Caco-2 (cell line): ENCODE measurements around the gene GTF2A1. TPM values are rescaled to one million over a fixed set of nuclear protein-coding genes. Genes with fewer than 3 reads are reported as not detected.

Experiments
- BruUV-seq: library from RNA; stranded (reverse); fragments of 400-500 nt; replicated peaks from 2 replicates; lab custom pipeline; 2021; lab: Mats Ljungman, UMichigan
- CTCF ChIA-PET: fragments of 300-600 bp; sonication (Branson Sonifier 250); formaldehyde crosslinking; loops from one replicate; lab custom pipeline; 2022; ENCODE audit warnings: antibody characterized with exemption; lab: Charles Lee
- POLR2A ChIA-PET: fragments of 300-600 bp; sonication (Branson Sonifier 250); formaldehyde crosslinking; loops from one replicate; lab custom pipeline; 2022; ENCODE audit warnings: antibody characterized with exemption; lab: Charles Lee
- DNase-seq, 2 experiments: peaks; one replicate each; pipeline versions ENCODE4 v3.0.0 to v3.0.0-alpha.2; 2020 to 2022
- H3K27me3 ChIP-seq: replicated peaks from 2 replicates; pipeline ENCODE4 v1.6.0; 2011; ENCODE audit warnings: low read length; ENCODE audit not compliant: control insufficient read depth, insufficient read depth
- H3K36me3 ChIP-seq: 2 replicates; pipeline ENCODE4 v1.5.1; 2011; ENCODE audit warnings: low read length; ENCODE audit not compliant: control insufficient read depth, insufficient read depth
- H3K4me1 ChIP-seq: fragments of 250-450 bp; sonication (Bioruptor Pico); 2 replicates; pipeline ENCODE4 v1.5.1; 2020; ENCODE audit warnings: mild to moderate bottlenecking
- H3K4me3 ChIP-seq: 2 replicates; pipeline ENCODE4 v1.5.1; 2011; ENCODE audit warnings: low read depth, mild to moderate bottlenecking, control low read depth, low read length
- H3K9me3 ChIP-seq: fragments of 250-450 bp; sonication (Bioruptor Pico); 2 replicates; pipeline ENCODE4 v1.5.1; 2020; ENCODE audit warnings: mild to moderate bottlenecking, moderate library complexity
- H3K27ac Mint-ChIP-seq: one replicate; pipeline ENCODE4 v1.8.0; 2022; ENCODE audit warnings: mixed read lengths; ENCODE audit not compliant: unreplicated experiment
- H3K27me3 Mint-ChIP-seq: one replicate; pipeline ENCODE4 v1.8.0; 2022; ENCODE audit warnings: mixed read lengths; ENCODE audit not compliant: insufficient read depth, unreplicated experiment
- H3K36me3 Mint-ChIP-seq: one replicate; pipeline ENCODE4 v1.8.0; 2022; ENCODE audit warnings: mild to moderate bottlenecking, mixed read lengths; ENCODE audit not compliant: insufficient read depth, unreplicated experiment
- H3K4me1 Mint-ChIP-seq: one replicate; pipeline ENCODE4 v1.8.0; 2022; ENCODE audit warnings: low read depth, mixed read lengths; ENCODE audit not compliant: unreplicated experiment
- H3K4me3 Mint-ChIP-seq: one replicate; pipeline ENCODE4 v1.8.0; 2022; ENCODE audit warnings: mild to moderate bottlenecking, moderate library complexity, mixed read lengths; ENCODE audit not compliant: unreplicated experiment
- H3K9me3 Mint-ChIP-seq: one replicate; pipeline ENCODE4 v1.8.0; 2022; ENCODE audit warnings: mixed read lengths; ENCODE audit not compliant: unreplicated experiment
- intact Hi-C: fragments of 100-400 bp; cut with micrococcal nuclease; formaldehyde crosslinking; loops from one replicate; pipeline ENCODE4 v1.10.0; 2022; ENCODE audit not compliant: unreplicated experiment
- total RNA-seq: library from RNA; stranded (reverse); gene quantifications from 2 replicates; pipeline ENCODE4 v1.2.3, GENCODE V29; 2022
- TF ChIP-seq, protein P1 (sequence below), 2 experiments: fragments of 200-600 bp in 1 of 2; IDR thresholded peaks; 1 replicate in 1 of 2; 2 replicates in 1 of 2; pipeline versions ENCODE4 v1.5.1 to v1.8.0; 2011 to 2022; ENCODE audit warnings: antibody characterized with exemption in 1 of 2, control low read depth in 1 of 2, inconsistent platforms in 1 of 2, low read depth in 1 of 2, low read length in 1 of 2, mild to moderate bottlenecking in 1 of 2, moderate library complexity in 1 of 2; ENCODE audit not compliant: insufficient read depth in 1 of 2, severe bottlenecking in 1 of 2, unreplicated experiment in 1 of 2

The GTF2A1 gene
- total RNA-seq, 1 experiment from 2014 or later = 42.7 TPM

DNA sequence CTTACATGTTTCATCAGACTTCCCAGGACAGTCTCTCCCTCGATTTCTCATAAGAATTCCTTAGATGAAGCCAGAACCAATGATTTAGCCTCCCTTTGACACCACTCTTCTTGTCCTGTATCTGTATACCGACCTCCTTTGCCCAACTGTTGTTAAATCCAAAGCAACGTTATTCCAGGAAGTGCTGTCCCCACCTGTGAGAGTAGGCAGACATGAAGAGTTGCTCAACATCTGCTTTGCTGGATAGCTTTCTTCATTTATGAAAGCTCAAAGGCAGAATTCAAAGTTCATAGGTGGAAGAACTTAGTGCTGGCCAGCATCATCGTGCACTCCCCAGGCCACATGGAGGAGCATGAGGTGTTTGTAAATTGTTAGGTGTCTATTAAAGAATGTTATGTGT is 55.6 kb downstream of the GTF2A1 start:
- no peak overlapping the region for H3K4me3 ChIP-seq
- no peaks in the 10 kb centered on the region for H3K27me3 ChIP-seq
- H3K4me1 Mint-ChIP-seq = no peaks in the 10 kb centered on the region
- POLR2A ChIA-PET = no interaction called here
- BruUV-seq = no TSS peak
- H3K27me3 Mint-ChIP-seq = no peaks in the 10 kb centered on the region
- H3K36me3 Mint-ChIP-seq = no peaks in the 10 kb centered on the region
- no peak for DNase-seq
- no peaks in the 10 kb centered on the region for H3K4me1 ChIP-seq
- H3K9me3 Mint-ChIP-seq = no peaks in the 10 kb centered on the region
- intact Hi-C loops = no loop called here
- no peaks in the 10 kb centered on the region for H3K9me3 ChIP-seq
- no peaks in the 10 kb centered on the region for H3K36me3 ChIP-seq
- H3K4me3 Mint-ChIP-seq = no peak overlapping the region
- CTCF ChIA-PET = no interaction called here
- TF ChIP-seq, protein P1, sequence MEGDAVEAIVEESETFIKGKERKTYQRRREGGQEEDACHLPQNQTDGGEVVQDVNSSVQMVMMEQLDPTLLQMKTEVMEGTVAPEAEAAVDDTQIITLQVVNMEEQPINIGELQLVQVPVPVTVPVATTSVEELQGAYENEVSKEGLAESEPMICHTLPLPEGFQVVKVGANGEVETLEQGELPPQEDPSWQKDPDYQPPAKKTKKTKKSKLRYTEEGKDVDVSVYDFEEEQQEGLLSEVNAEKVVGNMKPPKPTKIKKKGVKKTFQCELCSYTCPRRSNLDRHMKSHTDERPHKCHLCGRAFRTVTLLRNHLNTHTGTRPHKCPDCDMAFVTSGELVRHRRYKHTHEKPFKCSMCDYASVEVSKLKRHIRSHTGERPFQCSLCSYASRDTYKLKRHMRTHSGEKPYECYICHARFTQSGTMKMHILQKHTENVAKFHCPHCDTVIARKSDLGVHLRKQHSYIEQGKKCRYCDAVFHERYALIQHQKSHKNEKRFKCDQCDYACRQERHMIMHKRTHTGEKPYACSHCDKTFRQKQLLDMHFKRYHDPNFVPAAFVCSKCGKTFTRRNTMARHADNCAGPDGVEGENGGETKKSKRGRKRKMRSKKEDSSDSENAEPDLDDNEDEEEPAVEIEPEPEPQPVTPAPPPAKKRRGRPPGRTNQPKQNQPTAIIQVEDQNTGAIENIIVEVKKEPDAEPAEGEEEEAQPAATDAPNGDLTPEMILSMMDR (IDR thresholded peaks at IDR 0.05; ENCODE audit: insufficient read depth in 1 of 2, low read depth in 1 of 2, low read length in 1 of 2, severe bottlenecking in 1 of 2, unreplicated experiment in 1 of 2) = no peak
- H3K27ac Mint-ChIP-seq = no peak overlapping the region

DNA sequence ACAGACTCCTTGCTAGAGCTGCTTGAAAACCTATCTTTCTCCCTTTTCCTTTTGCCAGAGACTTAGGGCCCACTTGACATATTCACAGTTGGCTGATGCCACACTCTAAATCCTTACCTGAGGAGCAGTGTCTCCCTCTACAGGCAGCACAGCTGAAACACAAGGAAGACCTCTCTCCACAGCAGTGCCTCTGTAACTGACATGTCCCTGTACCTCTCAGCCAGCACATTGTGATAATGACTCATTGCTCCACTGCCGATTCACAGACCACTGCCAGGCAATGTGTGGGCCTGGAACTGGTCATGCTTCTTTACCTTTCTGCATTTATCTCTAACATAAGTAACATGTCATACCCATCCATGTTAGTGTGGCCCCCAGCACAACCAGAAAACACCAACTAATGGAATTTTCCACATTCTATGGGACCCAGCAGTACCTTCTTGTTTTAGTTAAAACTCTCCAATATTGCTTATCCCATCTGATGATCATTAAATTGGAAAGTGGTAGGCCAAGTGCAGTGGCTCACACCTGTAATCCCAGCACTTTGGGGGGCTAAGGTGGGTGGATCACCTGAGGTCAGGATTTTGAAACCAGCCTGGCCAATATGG is 56.5 kb downstream of the GTF2A1 start:
- Mint-ChIP-seq H3K27me3 (no peaks in the 10 kb centered on the region), H3K9me3 (peaks cover 9% of the 10 kb centered on the region), H3K4me1 (no peaks in the 10 kb centered on the region), H3K4me3 (no peak overlapping the region), H3K36me3 (no peaks in the 10 kb centered on the region), H3K27ac (no peak overlapping the region)
- DNase-seq = peak; percentile 57 to 62
- no peaks in the 10 kb centered on the region for H3K36me3 ChIP-seq
- H3K4me3 ChIP-seq = no peak overlapping the region
- ChIA-PET CTCF (interaction anchor here (1.3 kb wide), 1 partner anchor 168 kb away, joined by 3 read pairs; no protein-coding TSS in a partner anchor), POLR2A (no interaction called here)
- H3K27me3 ChIP-seq = no peaks in the 10 kb centered on the region
- intact Hi-C loops = loop anchor here (1.0 kb wide), 2 partner anchors 168 to 209 kb away; partner anchors contain the start of gene TSHR
- H3K9me3 ChIP-seq = no peaks in the 10 kb centered on the region
- TF ChIP-seq, protein P1 (IDR thresholded peaks at IDR 0.05; ENCODE audit: insufficient read depth in 1 of 2, low read depth in 1 of 2, low read length in 1 of 2, severe bottlenecking in 1 of 2, unreplicated experiment in 1 of 2) = peak; percentile 43 to 61
- H3K4me1 ChIP-seq = no peaks in the 10 kb centered on the region
- BruUV-seq = no TSS peak

DNA sequence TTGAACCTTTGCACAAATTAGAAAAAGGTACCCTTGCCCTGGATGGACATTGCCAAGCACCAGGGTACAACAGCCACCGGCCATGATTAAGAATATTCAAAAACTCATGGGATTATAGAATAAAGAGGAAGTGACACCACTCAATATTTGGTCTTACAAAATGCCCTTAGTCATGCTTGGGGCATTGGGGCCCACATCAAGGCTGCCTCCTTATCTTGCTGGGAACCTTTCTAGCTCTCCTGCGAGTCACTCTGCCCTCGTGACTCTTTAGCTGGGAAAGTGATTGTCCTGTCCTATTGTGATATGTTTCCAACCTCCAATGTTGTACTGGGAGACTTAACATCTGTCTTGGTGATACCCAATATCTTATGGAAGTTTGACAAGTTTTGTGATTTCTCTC is 57.8 kb downstream of the GTF2A1 start:
- intact Hi-C loops = no loop called here
- Mint-ChIP-seq H3K4me3 (no peak overlapping the region), H3K9me3 (peaks cover 9% of the 10 kb centered on the region), H3K27me3 (no peaks in the 10 kb centered on the region), H3K27ac (no peak overlapping the region), H3K4me1 (no peaks in the 10 kb centered on the region), H3K36me3 (no peaks in the 10 kb centered on the region)
- H3K4me1 ChIP-seq = no peaks in the 10 kb centered on the region
- no peaks in the 10 kb centered on the region for H3K9me3 ChIP-seq
- no peaks in the 10 kb centered on the region for H3K27me3 ChIP-seq
- no peak overlapping the region for H3K4me3 ChIP-seq
- no peak for DNase-seq
- ChIA-PET POLR2A (no interaction called here), CTCF (interaction anchor here (1.3 kb wide), 1 partner anchor 166 kb away, joined by 3 read pairs; no protein-coding TSS in a partner anchor)
- TF ChIP-seq, protein P1 (IDR thresholded peaks at IDR 0.05; ENCODE audit: insufficient read depth in 1 of 2, low read depth in 1 of 2, low read length in 1 of 2, severe bottlenecking in 1 of 2, unreplicated experiment in 1 of 2) = no peak
- no TSS peak for BruUV-seq
- no peaks in the 10 kb centered on the region for H3K36me3 ChIP-seq
